Medulla oblongata (tissue), 1 donor: ENCODE results near the gene SEBOX.

Experiments used
- DNase-seq: peaks from one replicate; pipeline ENCODE4 v3.0.0-alpha.2; 2015; ENCODE audit errors: extremely low spot score

Gene SEBOX

GRCh38 chr17:28318759-28319597, 46.0 kb downstream of the SEBOX start, which contains the start of gene TMEM97:
Gene TMEM97 (plus strand): TSS chr17:28319200. CDS start chr17:28319240, 40 bp downstream.
- peak; percentile 98 for DNase-seq

GRCh38 chr17:28317966-28318758, 46.8 kb downstream of the SEBOX start:
- no peak for DNase-seq

- no peak for DNase-seq
Measured at GRCh38 chr17:28317099-28317965, 47.7 kb downstream of the SEBOX start.

GRCh38 chr17:28315846-28316705, 48.9 kb downstream of the SEBOX start:
- DNase-seq, result no peak

DNA sequence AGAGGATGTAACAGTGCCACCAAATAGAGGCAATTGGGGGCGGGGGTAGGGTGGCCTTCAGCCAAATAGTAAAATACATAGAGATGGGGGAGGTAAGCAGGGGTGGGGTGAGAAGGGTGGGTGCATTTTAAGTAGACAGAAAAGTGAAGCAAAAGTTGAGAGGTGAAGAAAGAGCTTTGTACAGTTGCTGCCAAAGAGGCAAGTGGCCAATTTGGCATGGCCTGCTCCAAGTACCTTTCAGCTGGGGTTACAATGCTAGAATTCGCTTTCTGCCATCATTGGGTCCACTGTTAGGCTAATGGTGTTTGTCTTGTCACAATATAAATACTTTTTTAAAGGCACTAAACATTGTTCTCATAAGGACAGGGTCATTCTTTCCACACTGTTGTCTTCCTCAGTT, 51.2 kb downstream of the SEBOX start:
- no peak for DNase-seq
